Liver (tissue), 9 donors: ENCODE data around the gene SEMA3E. TPM values are rescaled to one million over a fixed set of nuclear protein-coding genes. Genes with fewer than 3 reads are reported as not detected.
"Not testable (repeated sequence)": the region's sequence is repeated elsewhere in the genome, so short reads cannot be mapped to it uniquely, and the experiment has no call there.

Source experiments
- DNase-seq: peaks from one replicate; pipeline ENCODE4 v3.0.0-alpha.2; 2017; ENCODE audit warnings: low spot score
- H3K27ac ChIP-seq, 2 donors: one replicate each; pipeline ENCODE4 v1.7.0; 2013; ENCODE audit warnings: inconsistent platforms in 2 of 2, low read length in 2 of 2, control low read depth in 1 of 2, low read depth in 1 of 2, mild to moderate bottlenecking in 1 of 2
- H3K27me3 ChIP-seq, 4 donors: one replicate each; pipeline versions ENCODE4 v1.6.1 to v1.7.0; 2013; ENCODE audit warnings: low read length in 3 of 4, inconsistent platforms in 1 of 4, mild to moderate bottlenecking in 1 of 4, moderate library complexity in 1 of 4; ENCODE audit not compliant: control insufficient read depth in 4 of 4, insufficient read depth in 4 of 4
- H3K36me3 ChIP-seq, 4 donors: one replicate each; pipeline versions ENCODE4 v1.6.1 to v1.7.0; 2013; ENCODE audit warnings: low read length in 3 of 4, mild to moderate bottlenecking in 3 of 4, low read depth in 1 of 4, moderate library complexity in 1 of 4; ENCODE audit not compliant: control insufficient read depth in 4 of 4, insufficient read depth in 3 of 4
- H3K4me1 ChIP-seq, 4 donors: one replicate each; pipeline versions ENCODE4 v1.6.1 to v1.7.0; 2013; ENCODE audit warnings: low read length in 3 of 4, mild to moderate bottlenecking in 3 of 4, moderate library complexity in 1 of 4; ENCODE audit not compliant: control insufficient read depth in 4 of 4, insufficient read depth in 4 of 4
- H3K4me3 ChIP-seq, 3 donors: one replicate each; pipeline versions ENCODE4 v1.6.1 to v1.7.0; 2013; ENCODE audit warnings: low read length in 3 of 3, control low read depth in 1 of 3, low read depth in 1 of 3, mild to moderate bottlenecking in 1 of 3
- H3K9ac ChIP-seq, 2 donors: one replicate each; pipeline ENCODE4 v1.7.0; 2013; ENCODE audit warnings: low read length in 2 of 2, mild to moderate bottlenecking in 2 of 2, moderate library complexity in 2 of 2, control low read depth in 1 of 2, low read depth in 1 of 2
- H3K9me3 ChIP-seq, 4 donors: one replicate each; pipeline versions ENCODE4 v1.6.1 to v1.7.0; 2013; ENCODE audit warnings: low read length in 3 of 4; ENCODE audit not compliant: control insufficient read depth in 4 of 4
- EGR1 ChIP-seq, 2 donors: IDR thresholded peaks; 2 replicates each; pipeline ENCODE4 v1.6.1; 2016 to 2018; ENCODE audit warnings: antibody characterized with exemption in 2 of 2, low read depth in 2 of 2
- FOXA1 ChIP-seq: IDR thresholded peaks from 2 replicates; pipeline ENCODE4 v1.6.1; 2016; ENCODE audit warnings: antibody characterized with exemption
- FOXA2 ChIP-seq: IDR thresholded peaks from 2 replicates; pipeline ENCODE4 v1.6.1; 2016; ENCODE audit warnings: antibody characterized with exemption
- GABPA ChIP-seq, 2 donors: IDR thresholded peaks in 1 of 2; conservative IDR thresholded peaks in 1 of 2; 2 replicates each; pipeline ENCODE4 v1.6.1; 2016; ENCODE audit warnings: antibody characterized with exemption in 2 of 2, mild to moderate bottlenecking in 1 of 2, moderate library complexity in 1 of 2
- HNF4A ChIP-seq, 2 donors: conservative IDR thresholded peaks; 2 replicates each; pipeline ENCODE4 v1.6.1; 2016; ENCODE audit warnings: antibody characterized with exemption in 2 of 2, mild to moderate bottlenecking in 2 of 2
- HNF4G ChIP-seq: IDR thresholded peaks from 2 replicates; pipeline ENCODE4 v1.6.1; 2016; ENCODE audit warnings: antibody characterized with exemption
- JUND ChIP-seq, 2 donors: IDR thresholded peaks; 2 replicates each; pipeline ENCODE4 v1.6.1; 2016; ENCODE audit warnings: antibody characterized with exemption in 2 of 2
- NR2F2 ChIP-seq: IDR thresholded peaks from 2 replicates; pipeline ENCODE4 v1.6.1; 2016; ENCODE audit warnings: antibody characterized with exemption
- RAD21 ChIP-seq, 2 donors: IDR thresholded peaks; 2 replicates each; pipeline ENCODE4 v1.6.1; 2016; ENCODE audit warnings: antibody characterized with exemption in 2 of 2, mild to moderate bottlenecking in 2 of 2
- REST ChIP-seq: IDR thresholded peaks from 2 replicates; pipeline ENCODE4 v1.6.1; 2016; ENCODE audit warnings: antibody characterized with exemption, mild to moderate bottlenecking
- RXRA ChIP-seq, 2 donors: IDR thresholded peaks; 2 replicates each; pipeline ENCODE4 v1.6.1; 2017 to 2018; ENCODE audit warnings: antibody characterized with exemption in 2 of 2, mild to moderate bottlenecking in 1 of 2
- SP1 ChIP-seq: IDR thresholded peaks from 2 replicates; pipeline ENCODE4 v1.6.1; 2018; ENCODE audit warnings: antibody characterized with exemption, mild to moderate bottlenecking
- TAF1 ChIP-seq: conservative IDR thresholded peaks from 2 replicates; pipeline ENCODE4 v1.6.1; 2016; ENCODE audit warnings: antibody characterized with exemption, mild to moderate bottlenecking
- YY1 ChIP-seq: IDR thresholded peaks from 2 replicates; pipeline ENCODE4 v1.6.1; 2016; ENCODE audit warnings: antibody characterized with exemption, mild to moderate bottlenecking
- WGBS: extraction: QIAGEN DNeasy Blood & Tissue Kit; methylation state at CpG from one replicate; pipeline ENCODE4 v1.1.7; 2013; 5-methylcytosine and 5-hydroxymethylcytosine counted together
- polyA plus RNA-seq, 2 donors: library from polyadenylated mRNA; stranded (reverse) in 1 of 2; unstranded in 1 of 2; fragments of 200-250 nt in 1 of 2; fragments of >200 nt in 1 of 2; fragmentation: Nextera tagmentation in 1 of 2; extraction: Ambion mirVana in 1 of 2; gene quantifications; one replicate each; pipeline versions ENCODE4 v1.2.1 to v1.2.3, GENCODE V29; 2013 to 2015
- total RNA-seq, 2 donors: library from RNA; depleted of rRNA; stranded (reverse); fragments of >200 nt; gene quantifications; one replicate each; pipeline ENCODE4 v1.2.3, GENCODE V29; 2014
- TF ChIP-seq, protein P1 (sequence below): IDR thresholded peaks from 2 replicates; pipeline ENCODE4 v1.6.1; 2016; ENCODE audit warnings: antibody characterized with exemption
- TF ChIP-seq, protein P2 (sequence below): IDR thresholded peaks from 2 replicates; pipeline ENCODE4 v1.6.1; 2016; ENCODE audit warnings: antibody characterized with exemption
- TF ChIP-seq, protein P3 (sequence below): IDR thresholded peaks from 2 replicates; pipeline ENCODE4 v1.6.1; 2016; ENCODE audit warnings: antibody characterized with exemption
- TF ChIP-seq, protein P4 (sequence below): fragments of 150-350 bp; IDR thresholded peaks from 2 replicates; pipeline ENCODE4 v1.5.1; 2017; ENCODE audit warnings: improper control_type of control experiment, low read depth, low read length; ENCODE audit not compliant: missing input control
- donor health status: healthy.
- donor health status: healthy.
- donor health status: healthy.
- donor health status: healthy.
- donor health status: healthy.

SEMA3E gene
- total and polyA plus RNA-seq, 4 donors: 0.20 to 1.2 (median 0.59) TPM; not detected in 1

DNA sequence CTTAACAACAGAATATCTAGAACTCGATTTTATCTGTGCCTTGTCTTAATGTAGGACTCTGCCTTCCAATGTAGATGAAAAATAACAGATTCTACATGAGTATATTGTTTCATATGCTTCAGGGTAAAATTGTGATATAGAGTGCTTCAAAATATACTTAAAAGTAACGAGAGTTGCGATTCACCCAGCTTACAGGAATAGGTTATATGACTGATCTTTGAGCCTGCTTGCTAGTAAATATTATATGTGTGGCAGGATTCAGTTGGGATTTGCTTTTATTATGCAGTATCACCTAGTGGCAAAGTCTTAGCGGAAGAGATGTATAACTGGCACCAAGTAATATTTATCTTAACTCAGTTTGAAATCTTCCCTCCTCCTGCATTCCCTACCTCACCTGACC, 183.3 kb downstream of the SEMA3E start:
- no peak overlapping the region for H3K9ac ChIP-seq
- H3K27ac ChIP-seq: no peak overlapping the region
- H3K27me3 ChIP-seq: no peaks in the 10 kb centered on the region
- no peaks in the 10 kb centered on the region for H3K36me3 ChIP-seq
- H3K4me3 ChIP-seq: no peak overlapping the region
- DNase-seq: no peak
- H3K4me1 ChIP-seq: no peaks in the 10 kb centered on the region
- no peaks in the 10 kb centered on the region for H3K9me3 ChIP-seq
- TF ChIP-seq, protein P1, sequence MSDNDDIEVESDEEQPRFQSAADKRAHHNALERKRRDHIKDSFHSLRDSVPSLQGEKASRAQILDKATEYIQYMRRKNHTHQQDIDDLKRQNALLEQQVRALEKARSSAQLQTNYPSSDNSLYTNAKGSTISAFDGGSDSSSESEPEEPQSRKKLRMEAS: no peak
- TF ChIP-seq NR2F2 (no peak), HNF4A (conservative IDR thresholded peaks at IDR 0.05) (no peak), RAD21 (IDR thresholded peaks at IDR 0.05) (no peak), TAF1 (no peak), EGR1 (IDR thresholded peaks at IDR 0.05; ENCODE audit: low read depth in 2 of 2) (no peak), JUND (IDR thresholded peaks at IDR 0.05) (no peak), HNF4G (no peak), REST (no peak), YY1 (no peak), RXRA (IDR thresholded peaks at IDR 0.05) (no peak), FOXA1 (no peak), GABPA (IDR thresholded peaks at IDR 0.05 in 1 of 2, conservative IDR thresholded peaks at IDR 0.05 in 1 of 2) (no peak), FOXA2 (no peak), SP1 (no peak)
- TF ChIP-seq, protein P2, sequence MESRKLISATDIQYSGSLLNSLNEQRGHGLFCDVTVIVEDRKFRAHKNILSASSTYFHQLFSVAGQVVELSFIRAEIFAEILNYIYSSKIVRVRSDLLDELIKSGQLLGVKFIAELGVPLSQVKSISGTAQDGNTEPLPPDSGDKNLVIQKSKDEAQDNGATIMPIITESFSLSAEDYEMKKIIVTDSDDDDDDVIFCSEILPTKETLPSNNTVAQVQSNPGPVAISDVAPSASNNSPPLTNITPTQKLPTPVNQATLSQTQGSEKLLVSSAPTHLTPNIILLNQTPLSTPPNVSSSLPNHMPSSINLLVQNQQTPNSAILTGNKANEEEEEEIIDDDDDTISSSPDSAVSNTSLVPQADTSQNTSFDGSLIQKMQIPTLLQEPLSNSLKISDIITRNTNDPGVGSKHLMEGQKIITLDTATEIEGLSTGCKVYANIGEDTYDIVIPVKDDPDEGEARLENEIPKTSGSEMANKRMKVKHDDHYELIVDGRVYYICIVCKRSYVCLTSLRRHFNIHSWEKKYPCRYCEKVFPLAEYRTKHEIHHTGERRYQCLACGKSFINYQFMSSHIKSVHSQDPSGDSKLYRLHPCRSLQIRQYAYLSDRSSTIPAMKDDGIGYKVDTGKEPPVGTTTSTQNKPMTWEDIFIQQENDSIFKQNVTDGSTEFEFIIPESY: no peak
- TF ChIP-seq, protein P3, sequence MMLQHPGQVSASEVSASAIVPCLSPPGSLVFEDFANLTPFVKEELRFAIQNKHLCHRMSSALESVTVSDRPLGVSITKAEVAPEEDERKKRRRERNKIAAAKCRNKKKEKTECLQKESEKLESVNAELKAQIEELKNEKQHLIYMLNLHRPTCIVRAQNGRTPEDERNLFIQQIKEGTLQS: no peak
- TF ChIP-seq, protein P4, sequence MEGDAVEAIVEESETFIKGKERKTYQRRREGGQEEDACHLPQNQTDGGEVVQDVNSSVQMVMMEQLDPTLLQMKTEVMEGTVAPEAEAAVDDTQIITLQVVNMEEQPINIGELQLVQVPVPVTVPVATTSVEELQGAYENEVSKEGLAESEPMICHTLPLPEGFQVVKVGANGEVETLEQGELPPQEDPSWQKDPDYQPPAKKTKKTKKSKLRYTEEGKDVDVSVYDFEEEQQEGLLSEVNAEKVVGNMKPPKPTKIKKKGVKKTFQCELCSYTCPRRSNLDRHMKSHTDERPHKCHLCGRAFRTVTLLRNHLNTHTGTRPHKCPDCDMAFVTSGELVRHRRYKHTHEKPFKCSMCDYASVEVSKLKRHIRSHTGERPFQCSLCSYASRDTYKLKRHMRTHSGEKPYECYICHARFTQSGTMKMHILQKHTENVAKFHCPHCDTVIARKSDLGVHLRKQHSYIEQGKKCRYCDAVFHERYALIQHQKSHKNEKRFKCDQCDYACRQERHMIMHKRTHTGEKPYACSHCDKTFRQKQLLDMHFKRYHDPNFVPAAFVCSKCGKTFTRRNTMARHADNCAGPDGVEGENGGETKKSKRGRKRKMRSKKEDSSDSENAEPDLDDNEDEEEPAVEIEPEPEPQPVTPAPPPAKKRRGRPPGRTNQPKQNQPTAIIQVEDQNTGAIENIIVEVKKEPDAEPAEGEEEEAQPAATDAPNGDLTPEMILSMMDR: no peak
- 85% methylated on average over 4 of the region's 4 CpGs for WGBS

GRCh38 chr7:83461820-83462219, 187.1 kb downstream of the SEMA3E start:
- not testable (repeated sequence) for H3K4me3 ChIP-seq, H3K36me3 ChIP-seq, H3K27ac ChIP-seq, H3K27me3 ChIP-seq, H3K9ac ChIP-seq, DNase-seq, H3K9me3 ChIP-seq, H3K4me1 ChIP-seq
- 88% methylated on average over 15 of the region's 15 CpGs for WGBS

DNA sequence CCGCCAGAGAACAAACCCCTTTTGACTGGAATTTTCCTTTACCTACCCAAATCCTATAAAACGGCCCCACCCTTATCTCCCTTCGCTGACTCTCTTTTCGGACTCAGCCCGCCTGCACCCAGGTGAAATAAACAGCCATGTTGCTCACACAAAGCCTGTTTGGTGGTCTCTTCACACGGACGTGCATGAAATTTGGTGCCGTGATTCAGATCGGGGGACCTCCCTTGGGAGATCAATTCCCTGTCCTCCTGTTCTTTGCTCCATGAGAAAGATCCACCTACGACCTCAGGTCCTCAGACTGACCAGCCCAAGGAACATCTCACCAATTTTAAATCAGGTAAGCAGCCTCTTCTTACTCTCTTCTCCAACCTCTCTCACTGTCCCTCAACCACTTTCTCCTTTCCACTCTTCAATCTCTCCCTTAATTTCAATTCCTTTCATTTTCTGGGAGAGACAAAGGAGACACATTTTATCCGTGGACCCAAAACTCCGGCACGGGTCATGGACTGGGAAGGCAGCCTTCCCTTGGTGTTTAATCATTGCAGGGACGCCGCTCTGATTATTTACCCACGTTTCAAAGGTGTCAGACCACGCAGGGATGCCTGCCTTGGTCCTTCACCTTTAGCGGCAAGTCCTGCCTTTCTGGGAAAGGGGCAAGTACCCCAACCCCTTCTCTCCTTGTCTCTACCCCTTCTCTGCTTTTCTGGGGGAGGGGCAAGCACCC, 188.8 kb downstream of the SEMA3E start:
- DNase-seq, H3K4me1 ChIP-seq, H3K27me3 ChIP-seq, H3K9ac ChIP-seq, H3K36me3 ChIP-seq, H3K9me3 ChIP-seq, H3K4me3 ChIP-seq, H3K27ac ChIP-seq: not testable (repeated sequence)
- WGBS: 65% methylated on average over 18 of the region's 18 CpGs
